Activated T-helper 17 cell treated with anti-CD3 and anti-CD28 coated beads, Interleukin-2, amount 50 U/mL, for 72 hours (primary cell): ENCODE data around the gene DENND6B. TPM values are rescaled to one million over a fixed set of nuclear protein-coding genes. Genes with fewer than 3 reads are reported as not detected.
A peak's percentile ranks its signal among the peaks of the same experiment; 100 is the strongest.

Source experiments
- ATAC-seq: fragments of 150-1000 bp; cut with Tn5 transposase; replicated peaks from 2 replicates; pipeline ENCODE4 v1.10.0; 2021; ENCODE audit warnings: mild to moderate bottlenecking, moderate library complexity
- H3K27ac Mint-ChIP-seq: one replicate; pipeline ENCODE4 v1.8.0; 2022; ENCODE audit warnings: mixed read lengths
- H3K27me3 Mint-ChIP-seq: one replicate; pipeline ENCODE4 v1.8.0; 2022; ENCODE audit warnings: mixed read lengths
- H3K36me3 Mint-ChIP-seq: one replicate; pipeline ENCODE4 v1.8.0; 2022; ENCODE audit warnings: low read depth, mild to moderate bottlenecking, mixed read lengths
- H3K4me1 Mint-ChIP-seq: one replicate; pipeline ENCODE4 v1.8.0; 2022; ENCODE audit warnings: mixed read lengths
- H3K4me3 Mint-ChIP-seq: one replicate; pipeline ENCODE4 v1.8.0; 2022; ENCODE audit warnings: mild to moderate bottlenecking, mixed read lengths
- H3K9me3 Mint-ChIP-seq: one replicate; pipeline ENCODE4 v1.8.0; 2022; ENCODE audit warnings: mixed read lengths
- total RNA-seq, 2 donors: library from RNA; stranded (reverse); gene quantifications; one replicate each; pipeline ENCODE4 v1.2.3, GENCODE V29; 2022

DENND6B gene
- total RNA-seq, 2 donors from 2014 or later: 3.2 to 6.5 TPM

DNA sequence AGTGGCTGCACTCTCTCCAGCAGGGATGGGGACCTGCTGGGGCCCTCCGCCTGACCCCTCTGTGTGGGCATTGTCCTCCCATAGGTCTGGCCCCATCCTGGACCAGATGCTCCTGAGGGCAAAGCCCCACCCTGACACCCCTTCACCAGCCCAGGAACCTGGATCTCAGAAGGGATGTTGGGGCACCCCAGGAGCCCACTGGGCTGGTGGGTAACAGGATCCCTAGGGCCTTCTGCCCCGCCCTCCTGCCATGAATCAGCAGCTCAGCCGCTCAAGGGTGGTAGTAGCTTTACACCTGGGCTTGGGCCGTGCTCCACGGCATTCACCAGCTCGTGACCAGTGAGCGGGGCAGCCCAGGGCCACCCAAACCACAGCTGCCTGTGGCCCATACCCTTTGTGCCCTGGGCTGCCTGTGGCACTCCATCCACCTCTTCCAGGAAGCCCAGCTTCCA is 64.3 kb downstream of the DENND6B start:
- Mint-ChIP-seq H3K27ac (no peak overlapping the region), H3K36me3 (no peaks in the 10 kb centered on the region), H3K4me3 (peak overlapping the region; percentile 69), H3K4me1 (no peaks in the 10 kb centered on the region), H3K27me3 (peaks cover 10% of the 10 kb centered on the region), H3K9me3 (no peaks in the 10 kb centered on the region)
- ATAC-seq: no peak

- H3K27ac Mint-ChIP-seq: no peak within 1 kb of the TSS
Observed at GRCh38 chr22:50261615-50262459, 65.0 kb downstream of the DENND6B start, which contains the start of gene MAPK12. Gene MAPK12, minus strand, starts transcription at chr22:50261683. Its CDS starts 174 bp downstream, at chr22:50261509.

GRCh38 chr22:50260801-50261614 is 65.8 kb downstream of the DENND6B start:
- Mint-ChIP-seq H3K9me3 (no peaks in the 10 kb centered on the region), H3K4me3 (no peak overlapping the region), H3K4me1 (no peaks in the 10 kb centered on the region), H3K27me3 (peaks cover 10% of the 10 kb centered on the region), H3K36me3 (no peaks in the 10 kb centered on the region), H3K27ac (no peak overlapping the region)
- ATAC-seq: peak; percentile 41

More at GRCh38 chr22:50261615-50262459, 65.0 kb downstream of the DENND6B start, which contains the start of gene MAPK12:
- peaks cover 10% of the 10 kb centered on the region for H3K27me3 Mint-ChIP-seq
- H3K4me3 Mint-ChIP-seq: peak within 1 kb of the TSS; percentile 69
- H3K4me1 Mint-ChIP-seq: no peaks in the 10 kb centered on the region
- no peaks in the 10 kb centered on the region for H3K36me3 Mint-ChIP-seq
- no peaks in the 10 kb centered on the region for H3K9me3 Mint-ChIP-seq
- ATAC-seq: peak; percentile 25

DNA sequence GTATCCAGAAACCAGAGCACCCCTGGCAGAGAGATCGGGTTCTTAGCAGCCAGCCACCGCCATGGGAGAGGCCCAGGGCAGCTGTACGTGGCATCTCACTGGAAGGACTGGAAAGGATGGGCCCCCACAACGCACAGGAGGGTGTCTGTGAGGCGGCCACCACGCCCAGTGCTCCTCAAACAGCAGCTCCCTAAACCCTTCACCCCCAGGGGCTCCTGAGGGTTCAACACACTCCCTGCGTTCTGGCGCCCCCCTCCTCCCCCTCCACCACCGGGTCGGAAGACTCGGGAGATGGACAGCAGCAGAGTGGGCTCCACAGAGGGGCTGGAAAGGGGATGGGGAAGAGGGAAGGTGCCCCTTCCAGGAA is 66.4 kb downstream of the DENND6B start:
- Mint-ChIP-seq H3K27ac (no peak overlapping the region), H3K4me3 (no peak overlapping the region), H3K4me1 (no peaks in the 10 kb centered on the region), H3K27me3 (peaks cover 10% of the 10 kb centered on the region), H3K36me3 (no peaks in the 10 kb centered on the region), H3K9me3 (no peaks in the 10 kb centered on the region)
- ATAC-seq: no peak

DNA sequence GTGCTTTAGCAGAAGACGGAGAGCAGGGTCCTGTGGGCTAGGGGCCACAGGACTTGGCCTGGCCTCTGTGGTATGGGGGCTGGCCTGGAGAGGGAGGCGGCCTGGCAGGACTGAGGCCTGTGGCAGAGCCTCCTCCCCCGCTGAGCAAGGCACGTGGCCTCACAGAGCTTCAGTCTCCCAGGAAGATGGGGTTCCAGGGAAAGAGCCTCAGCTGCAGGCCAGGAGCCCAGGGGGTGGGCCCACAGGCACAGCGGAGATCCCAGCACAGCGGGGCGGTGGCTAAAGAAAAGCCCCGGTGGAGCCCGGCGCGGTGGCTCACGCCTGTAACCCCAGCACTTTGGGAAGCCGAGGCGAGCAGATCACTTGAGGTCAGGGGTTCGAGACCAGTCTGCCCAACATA is 67.5 kb downstream of the DENND6B start:
- Mint-ChIP-seq H3K4me3 (no peak overlapping the region), H3K9me3 (no peaks in the 10 kb centered on the region), H3K27ac (no peak overlapping the region), H3K4me1 (no peaks in the 10 kb centered on the region), H3K27me3 (peaks cover 10% of the 10 kb centered on the region), H3K36me3 (no peaks in the 10 kb centered on the region)
- no peak for ATAC-seq

Other genes with a start within 250 kb of the DENND6B start
- gene MLC1, start 241.6 kb downstream of the DENND6B start, total RNA-seq: under 1 TPM in 1 of 2 donors, not detected in 1; 0.13 TPM
- gene MOV10L1, start 237.0 kb downstream of the DENND6B start, total RNA-seq: not detected
- 10 to 100 TPM in 1 of 2 donors, 1 to 10 TPM in 1; 2.5 to 16.6 TPM for gene PANX2, start 156.3 kb downstream of the DENND6B start, total RNA-seq
- gene TRABD, start 141.1 kb downstream of the DENND6B start, total RNA-seq: 100 to 1,000 TPM in 1 of 2 donors, 10 to 100 TPM in 1; 70.1 to 116 TPM
- gene SELENOO, start 126.0 kb downstream of the DENND6B start, total RNA-seq: 10 to 100 TPM; 16.5 to 26.7 TPM
- 10 to 100 TPM; 44.5 to 51.1 TPM for gene TUBGCP6, start 82.0 kb downstream of the DENND6B start, total RNA-seq
- gene HDAC10, start 75.7 kb downstream of the DENND6B start, total RNA-seq: 10 to 100 TPM; 66.4 to 67.5 TPM
- gene MAPK12, start 65.3 kb downstream of the DENND6B start, total RNA-seq: 10 to 100 TPM in 1 of 2 donors, 1 to 10 TPM in 1; 5.0 to 14.8 TPM
- gene MAPK11, start 56.6 kb downstream of the DENND6B start, total RNA-seq: 10 to 100 TPM; 20.9 to 21.7 TPM
- gene PLXNB2, start 19.4 kb downstream of the DENND6B start, total RNA-seq: 10 to 100 TPM; 29.1 to 30.4 TPM
- gene PPP6R2, start 16.3 kb upstream of the DENND6B start, total RNA-seq: 10 to 100 TPM; 45.6 to 46.6 TPM
- gene SBF1, start 148.0 kb upstream of the DENND6B start, total RNA-seq: 100 to 1,000 TPM in 1 of 2 donors, 10 to 100 TPM in 1; 84.2 to 126 TPM
- 1 to 10 TPM; 1.3 to 3.7 TPM for gene ADM2, start 154.5 kb upstream of the DENND6B start, total RNA-seq
- under 1 TPM; 0.24 to 0.53 TPM for gene MIOX, start 159.8 kb upstream of the DENND6B start, total RNA-seq
- 10 to 100 TPM; 61.3 to 89.0 TPM for gene LMF2, start 180.7 kb upstream of the DENND6B start, total RNA-seq
- 100 to 1,000 TPM; 112 to 138 TPM for gene NCAPH2, start 181.2 kb upstream of the DENND6B start, total RNA-seq
- 1 to 10 TPM; 2.8 to 9.9 TPM for gene SCO2, start 198.6 kb upstream of the DENND6B start, total RNA-seq
- gene TYMP, start 203.0 kb upstream of the DENND6B start, total RNA-seq: 10 to 100 TPM; 73.0 to 74.0 TPM
- gene KLHDC7B, start 218.9 kb upstream of the DENND6B start, total RNA-seq: 1 to 10 TPM; 4.2 to 4.4 TPM
- gene SYCE3, start 235.9 kb upstream of the DENND6B start, total RNA-seq: 1 to 10 TPM in 1 of 2 donors, under 1 TPM in 1; 0.65 to 2.3 TPM